ENCODE data around the gene ASIP. TPM values are rescaled to one million over a fixed set of nuclear protein-coding genes. Genes with fewer than 3 reads are reported as not detected.
"Not testable (repeated sequence)": the region's sequence is repeated elsewhere in the genome, so short reads cannot be mapped to it uniquely, and the experiment has no call there.

The ASIP gene
- total RNA-seq, 1 donor from 2014 or later, result not detected

DNA sequence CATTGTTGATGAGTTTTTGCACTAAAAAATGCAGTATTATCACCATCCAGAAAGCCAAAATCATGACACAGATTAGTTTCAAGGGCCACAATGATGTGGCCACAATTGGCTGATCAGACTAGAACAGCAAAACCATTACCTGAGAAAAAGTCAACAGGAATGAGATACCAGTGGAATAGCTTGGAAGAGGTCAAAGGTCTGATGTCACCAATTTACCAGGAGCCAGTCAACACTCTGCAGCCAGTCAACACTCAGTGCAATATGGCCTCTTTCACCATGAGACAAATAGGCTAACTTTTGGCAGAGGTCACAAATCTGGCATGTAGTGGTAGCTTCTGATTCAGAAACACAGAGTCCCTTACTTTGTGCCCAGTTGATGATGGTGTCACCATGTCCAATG lies 7.5 kb upstream of the ASIP start:
- no peak for DNase-seq (ENCODE audit: low spot score in 2 of 2)
- intact Hi-C loops (cut with DNase I), result no loop called here
- H3K27ac ChIP-seq, result no peak overlapping the region
- H3K4me3 ChIP-seq, result no peak overlapping the region
- TF ChIP-seq CTCF (IDR thresholded peaks at IDR 0.05), result no peak
- no peaks in the 10 kb centered on the region for H3K4me1 ChIP-seq
- no peaks in the 10 kb centered on the region for H3K27me3 ChIP-seq
- peaks cover 0 to 13% of the 10 kb centered on the region in 2 donors for H3K9me3 ChIP-seq
- H3K36me3 ChIP-seq, result no peaks in the 10 kb centered on the region

- DNase-seq (ENCODE audit: low spot score in 2 of 2), result no peak
- no peaks in the 10 kb centered on the region for H3K4me1 ChIP-seq
- no peak overlapping the region for H3K27ac ChIP-seq
- peaks cover 0 to 13% of the 10 kb centered on the region in 2 donors for H3K9me3 ChIP-seq
- no peak for TF ChIP-seq CTCF (IDR thresholded peaks at IDR 0.05)
- H3K4me3 ChIP-seq, result no peak overlapping the region
- intact Hi-C loops (cut with DNase I), result no loop called here
- no peaks in the 10 kb centered on the region for H3K36me3 ChIP-seq
- H3K27me3 ChIP-seq, result no peaks in the 10 kb centered on the region
These were observed 5.3 kb upstream of the ASIP start for GRCh38 chr20:34235875-34236274.

- intact Hi-C loops (cut with DNase I), result no loop called here
- Histone ChIP-seq H3K9me3 (peaks cover 0 to 13% of the 10 kb centered on the region in 2 donors), H3K36me3 (no peaks in the 10 kb centered on the region), H3K27me3 (no peaks in the 10 kb centered on the region), H3K4me3 (no peak overlapping the region), H3K4me1 (no peaks in the 10 kb centered on the region), H3K27ac (no peak overlapping the region)
- TF ChIP-seq CTCF (IDR thresholded peaks at IDR 0.05), result no peak
- DNase-seq (ENCODE audit: low spot score in 2 of 2), result no peak
These were observed 3.3 kb upstream of the ASIP start for GRCh38 chr20:34237942-34238341.

DNA sequence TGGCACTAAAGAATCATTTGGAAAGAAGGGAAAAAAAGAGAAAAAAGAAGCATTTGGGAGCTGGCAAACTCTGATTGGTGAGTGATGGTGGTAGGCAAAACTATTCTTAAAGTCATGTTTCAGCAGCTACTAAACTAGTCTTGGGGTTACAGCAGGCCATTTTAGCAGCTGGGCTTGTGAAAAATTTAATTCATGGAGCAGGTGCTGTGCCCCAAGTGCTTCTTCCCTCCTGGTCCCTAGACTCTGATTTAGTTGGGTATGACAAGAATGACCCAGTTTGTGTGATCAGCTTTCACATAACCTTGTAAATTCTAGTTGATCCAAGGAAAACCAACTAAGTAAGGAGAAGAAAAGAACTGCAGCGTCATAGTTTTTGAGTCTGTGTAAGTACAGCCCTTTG lies 1.1 kb upstream of the ASIP start:
- H3K27me3 ChIP-seq, result no peaks in the 10 kb centered on the region
- no peaks in the 10 kb centered on the region for H3K36me3 ChIP-seq
- peaks cover 0 to 13% of the 10 kb centered on the region in 2 donors for H3K9me3 ChIP-seq
- H3K4me3 ChIP-seq, result no peak overlapping the region
- intact Hi-C loops (cut with DNase I), result no loop called here
- H3K27ac ChIP-seq, result no peak overlapping the region
- no peak for DNase-seq (ENCODE audit: low spot score in 2 of 2)
- no peak for TF ChIP-seq CTCF (IDR thresholded peaks at IDR 0.05)
- no peaks in the 10 kb centered on the region for H3K4me1 ChIP-seq

DNA sequence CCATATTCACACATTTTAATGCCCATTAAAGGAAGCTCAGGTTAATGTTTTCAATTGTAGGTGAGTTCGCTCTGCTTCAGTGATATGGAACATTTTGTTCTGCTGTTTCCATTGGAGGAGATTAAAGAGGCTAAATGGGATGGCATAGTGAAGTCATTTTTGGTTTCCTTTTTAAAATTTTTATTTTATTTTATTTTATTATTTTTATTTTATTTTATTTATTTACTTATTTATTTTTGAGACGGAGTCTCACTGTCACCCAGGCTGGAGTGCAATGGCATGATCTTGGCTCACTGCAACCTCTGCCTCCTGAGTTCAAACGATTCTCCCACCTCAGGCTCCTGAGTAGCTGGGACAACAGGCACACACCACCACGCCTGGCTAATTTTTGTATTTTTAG lies 792 bp downstream of the ASIP start:
- H3K4me3 ChIP-seq; intact Hi-C loops (cut with DNase I); H3K27me3 ChIP-seq; H3K4me1 ChIP-seq; H3K27ac ChIP-seq; H3K36me3 ChIP-seq; DNase-seq (ENCODE audit: low spot score in 2 of 2): not testable (repeated sequence)
- peaks cover 0 to 10% of the 10 kb centered on the region in 2 donors for H3K9me3 ChIP-seq

DNA sequence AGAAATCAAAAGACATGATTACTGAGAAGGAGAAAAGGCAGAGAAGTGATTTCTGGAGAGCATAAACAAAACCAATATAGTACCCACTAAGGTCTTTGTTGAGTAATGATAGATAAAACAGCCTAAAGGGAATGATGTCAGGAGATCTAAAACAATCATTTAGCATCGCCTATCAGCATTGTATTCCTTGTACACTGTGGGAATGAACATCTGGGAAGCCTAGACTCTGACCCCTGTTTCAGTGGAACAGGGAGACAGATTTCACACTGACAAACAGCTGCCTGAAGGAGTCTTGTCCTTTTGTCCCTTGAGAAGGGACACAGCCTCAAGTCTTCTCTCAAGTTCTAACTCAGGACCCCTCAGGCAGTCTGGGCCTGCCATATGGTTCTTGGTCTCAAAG lies 1.7 kb downstream of the ASIP start:
- no peaks in the 10 kb centered on the region for H3K27me3 ChIP-seq
- H3K9me3 ChIP-seq, result peaks cover 0 to 2% of the 10 kb centered on the region in 2 donors
- H3K4me3 ChIP-seq, result no peak overlapping the region
- H3K4me1 ChIP-seq, result no peaks in the 10 kb centered on the region
- no peak for TF ChIP-seq CTCF (IDR thresholded peaks at IDR 0.05)
- H3K36me3 ChIP-seq, result no peaks in the 10 kb centered on the region
- H3K27ac ChIP-seq, result no peak overlapping the region
- DNase-seq (ENCODE audit: low spot score in 2 of 2), result no peak
- intact Hi-C loops (cut with DNase I), result no loop called here

All from ascending aorta (tissue), 2 donors.